Stimulated activated naive CD8-positive, alpha-beta T cell treated with anti-CD3 and anti-CD28 coated beads, Interleukin-15, Interleukin-2, amounts not matched to agents 100 ng/mL and 50 ng/mL, for 24 hours (primary cell): Measurements from ENCODE around the gene TEDC1.

Experiments
- H3K27ac Mint-ChIP-seq: one replicate; pipeline ENCODE4 v1.8.0; 2021; ENCODE audit warnings: mild to moderate bottlenecking, mixed read lengths
- H3K27me3 Mint-ChIP-seq: one replicate; pipeline ENCODE4 v1.8.0; 2021; ENCODE audit warnings: mixed read lengths
- H3K36me3 Mint-ChIP-seq: one replicate; pipeline ENCODE4 v1.8.0; 2021; ENCODE audit warnings: low read depth, mixed read lengths
- H3K4me1 Mint-ChIP-seq: one replicate; pipeline ENCODE4 v1.8.0; 2021; ENCODE audit warnings: low read depth, mixed read lengths
- H3K4me3 Mint-ChIP-seq: one replicate; pipeline ENCODE4 v1.8.0; 2021; ENCODE audit warnings: mild to moderate bottlenecking, mixed read lengths
- H3K9me3 Mint-ChIP-seq: one replicate; pipeline ENCODE4 v1.8.0; 2021; ENCODE audit warnings: mixed read lengths

The TEDC1 gene, protein sequence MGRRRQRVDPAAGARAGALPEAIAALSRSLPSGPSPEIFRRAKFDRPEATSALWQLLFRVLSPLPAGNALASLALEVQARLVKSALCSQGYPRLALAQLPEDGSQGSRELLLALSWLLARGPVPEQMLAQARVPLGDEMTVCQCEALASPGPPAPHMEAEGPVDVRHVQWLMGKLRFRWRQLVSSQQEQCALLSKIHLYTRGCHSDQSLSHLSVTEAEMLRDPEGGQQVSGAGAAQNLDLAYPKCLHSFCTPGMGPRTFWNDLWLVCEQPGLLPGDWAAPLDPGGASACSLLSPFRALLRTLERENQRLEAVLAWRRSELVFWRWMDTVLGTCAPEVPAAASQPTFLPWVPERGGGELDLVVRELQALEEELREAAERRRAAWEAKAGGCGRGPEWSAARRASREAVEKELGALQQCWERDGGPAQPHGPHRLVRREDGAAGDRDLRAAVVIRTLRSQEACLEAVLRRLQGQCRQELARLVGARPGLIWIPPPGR

DNA sequence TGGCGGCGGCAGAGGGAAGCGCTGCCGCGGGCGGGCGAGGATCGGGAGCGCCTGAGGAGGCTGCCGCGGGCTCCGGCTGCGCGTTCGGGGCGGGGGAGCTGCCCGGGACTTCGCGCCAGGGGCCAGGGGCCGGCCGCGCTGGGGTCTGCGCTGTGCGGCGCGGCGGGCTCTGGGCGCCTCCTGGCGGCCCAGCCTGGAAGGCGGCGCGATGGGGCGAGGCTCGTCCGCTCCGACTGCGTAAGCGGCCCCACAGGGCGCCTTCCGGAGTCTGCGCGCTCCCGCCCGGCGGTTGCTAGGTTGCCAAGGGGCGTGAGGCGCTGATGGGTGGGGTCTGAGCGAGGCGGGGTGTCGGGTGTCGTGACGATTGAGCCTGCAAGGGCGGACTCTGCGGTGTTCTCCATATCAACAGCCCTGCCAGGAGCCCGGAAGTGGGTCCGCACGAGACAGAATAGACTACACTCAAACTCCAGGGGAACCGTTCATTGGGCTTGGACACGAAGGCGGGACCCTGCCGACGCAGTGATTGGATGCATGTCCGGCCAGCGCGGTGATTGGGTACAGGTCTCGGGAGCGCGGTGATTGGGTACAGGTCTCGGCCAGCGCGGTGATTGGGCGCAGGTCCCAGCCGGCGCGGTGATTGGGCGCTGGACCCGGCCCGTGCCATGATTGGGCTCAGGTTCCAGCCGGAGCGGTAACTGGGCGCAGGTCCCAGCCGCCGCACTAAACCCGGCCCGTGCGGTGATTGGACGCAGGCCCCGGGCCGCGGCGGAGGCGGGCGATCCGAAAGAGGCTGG lies at the start of gene TEDC1:
TSS of gene TEDC1 (plus strand) at position 675 of the 794 bp plus-strand sequence. CDS start 130 bp downstream, outside the sequence.
- H3K4me3 Mint-ChIP-seq: peak within 1 kb of the TSS; percentile 84
- H3K27ac Mint-ChIP-seq: peak within 1 kb of the TSS; percentile 87
- no peaks in the 10 kb centered on the region for H3K9me3 Mint-ChIP-seq
- H3K27me3 Mint-ChIP-seq: no peaks in the 10 kb centered on the region
- H3K4me1 Mint-ChIP-seq: peaks cover 23% of the 10 kb centered on the region
- H3K36me3 Mint-ChIP-seq: no peaks in the 10 kb centered on the region

DNA sequence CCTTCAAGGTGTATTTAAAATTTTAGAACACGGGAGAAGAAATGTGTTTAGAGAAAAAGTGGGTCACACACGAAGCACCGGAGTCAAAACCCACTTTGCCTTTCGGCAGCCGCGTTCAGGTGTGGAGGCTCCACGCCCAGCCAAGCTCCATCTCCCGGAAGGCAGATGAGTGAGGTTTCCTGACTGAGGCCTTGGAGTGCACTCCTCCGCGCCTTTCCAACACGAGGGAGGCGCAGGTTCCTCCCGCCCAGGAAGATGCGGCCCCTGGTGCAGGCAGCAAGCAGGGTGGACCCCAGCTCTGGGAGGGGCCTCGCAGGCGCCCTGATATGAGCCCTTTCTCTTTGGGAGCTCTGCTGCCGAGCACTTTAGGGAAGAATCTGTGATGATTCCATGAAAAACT lies 48.9 kb upstream of the TEDC1 start:
- Mint-ChIP-seq H3K4me3 (no peak overlapping the region), H3K27ac (no peak overlapping the region), H3K36me3 (peaks cover 11% of the 10 kb centered on the region), H3K27me3 (no peaks in the 10 kb centered on the region), H3K9me3 (no peaks in the 10 kb centered on the region), H3K4me1 (no peaks in the 10 kb centered on the region)

DNA sequence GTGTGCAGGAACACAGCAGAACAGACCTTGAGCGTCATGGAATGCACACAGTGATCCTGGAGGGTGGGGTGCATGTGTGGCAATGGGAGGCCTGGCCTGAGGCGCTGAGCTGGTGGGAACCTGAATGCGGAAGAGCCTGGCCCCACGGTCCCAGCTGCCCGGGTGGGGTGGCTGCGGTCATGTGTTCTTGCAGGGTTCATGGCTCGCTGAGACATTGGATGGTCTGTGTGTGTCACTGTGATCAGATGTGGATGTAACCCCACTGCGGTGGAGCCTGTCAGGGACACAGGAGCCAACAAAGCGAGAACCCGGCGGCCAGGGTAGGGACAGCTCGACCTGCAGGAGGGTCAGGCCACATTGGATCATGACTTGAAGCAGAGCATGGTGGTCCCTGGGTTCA lies 48.2 kb upstream of the TEDC1 start:
- Mint-ChIP-seq H3K27me3 (no peaks in the 10 kb centered on the region), H3K9me3 (no peaks in the 10 kb centered on the region), H3K4me3 (no peak overlapping the region)

DNA sequence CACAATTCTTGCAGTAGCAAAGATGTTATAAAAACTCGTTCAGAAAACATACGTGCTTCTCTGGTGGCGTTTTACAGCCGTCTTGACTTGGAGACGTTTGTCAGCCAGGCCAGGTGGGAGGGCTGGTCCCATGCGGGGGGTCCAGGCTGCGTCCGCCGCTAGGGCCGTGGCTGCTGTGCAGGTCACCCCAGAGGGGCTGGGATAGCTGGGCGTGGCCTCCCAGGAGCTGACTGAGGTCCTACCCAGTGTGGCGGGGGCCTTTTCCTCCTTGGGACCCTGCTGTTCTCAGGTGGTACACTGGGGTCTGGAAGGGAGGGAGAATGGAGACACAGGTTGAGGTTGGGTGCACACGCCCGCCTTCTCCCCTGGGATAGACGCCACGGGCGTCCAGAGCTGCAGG lies 46.2 kb upstream of the TEDC1 start:
- H3K27me3 Mint-ChIP-seq: no peaks in the 10 kb centered on the region
- no peak overlapping the region for H3K4me3 Mint-ChIP-seq
- no peaks in the 10 kb centered on the region for H3K9me3 Mint-ChIP-seq
- peaks cover 11% of the 10 kb centered on the region for H3K36me3 Mint-ChIP-seq
- H3K4me1 Mint-ChIP-seq: no peaks in the 10 kb centered on the region
- no peak overlapping the region for H3K27ac Mint-ChIP-seq

More for the DNA sequence above, 48.2 kb upstream of the TEDC1 start:
- Mint-ChIP-seq H3K36me3 (peaks cover 11% of the 10 kb centered on the region), H3K27ac (no peak overlapping the region), H3K4me1 (no peaks in the 10 kb centered on the region)

DNA sequence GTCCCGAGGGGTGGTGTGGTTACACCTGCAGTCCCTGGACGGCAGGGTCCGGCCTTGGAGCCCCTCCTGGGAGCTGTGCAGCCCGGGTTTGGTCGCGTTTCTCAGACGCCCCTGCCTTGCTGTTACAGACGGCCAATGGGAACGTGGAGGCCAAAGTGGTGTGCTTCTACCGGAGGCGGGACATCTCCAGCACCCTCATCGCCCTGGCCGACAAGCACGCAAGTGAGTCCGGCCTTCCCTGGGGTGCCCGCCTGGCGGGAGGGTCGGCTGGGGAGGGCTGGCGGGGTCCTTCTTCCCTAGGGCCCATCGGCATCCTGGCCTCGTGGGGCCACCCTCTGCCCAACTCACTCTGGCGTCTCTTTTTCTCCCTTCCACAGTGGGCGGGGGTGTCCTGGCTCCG lies 45.8 kb upstream of the TEDC1 start:
- Mint-ChIP-seq H3K36me3 (peaks cover 11% of the 10 kb centered on the region), H3K4me1 (no peaks in the 10 kb centered on the region), H3K4me3 (no peak overlapping the region), H3K27me3 (no peaks in the 10 kb centered on the region), H3K27ac (no peak overlapping the region), H3K9me3 (no peaks in the 10 kb centered on the region)

DNA sequence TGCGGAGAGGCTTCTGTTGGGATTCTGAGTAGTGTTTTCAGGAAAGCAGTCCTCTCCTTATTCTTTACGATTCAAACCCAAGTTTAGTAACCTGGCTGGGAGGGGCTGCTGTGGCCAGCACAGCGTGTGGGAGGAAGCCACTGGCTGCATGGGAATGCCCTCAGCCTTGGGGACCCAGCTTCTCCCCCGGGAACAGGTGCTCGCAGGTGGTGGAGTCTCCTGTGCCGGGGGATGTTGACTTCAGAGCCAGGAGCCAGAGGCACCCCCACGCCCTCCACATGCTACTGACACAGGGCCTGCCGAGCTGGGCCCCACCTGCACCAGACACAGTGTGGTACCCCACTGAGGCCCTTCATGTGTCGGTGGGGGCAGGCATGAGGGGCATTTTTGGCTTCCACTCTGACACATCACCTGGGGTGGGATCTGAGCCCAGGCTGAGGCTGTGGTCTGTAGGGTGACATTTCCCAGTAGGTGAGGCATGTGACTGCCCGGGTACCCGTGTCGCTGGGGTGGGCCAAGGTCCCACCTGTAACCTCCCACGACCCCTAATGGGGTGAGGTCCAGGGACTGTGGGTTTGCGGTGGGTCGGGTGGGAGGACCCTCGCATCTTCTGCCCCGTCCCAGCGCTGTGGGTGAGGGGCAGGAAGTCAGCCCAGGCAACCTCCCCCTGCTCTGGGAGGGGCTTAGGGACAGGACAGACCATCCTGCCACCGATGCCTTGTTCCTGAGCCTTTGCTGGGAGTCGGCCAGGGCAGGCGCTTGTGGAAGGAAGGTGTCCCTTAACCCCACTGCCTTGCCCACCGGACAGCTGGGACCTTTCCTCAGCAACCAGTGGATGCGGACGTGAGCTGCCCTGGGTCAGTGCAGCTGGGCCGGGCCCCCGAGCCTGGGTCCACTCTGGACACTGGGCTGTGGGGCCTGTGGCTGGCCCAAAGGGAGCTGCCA lies 44.9 kb upstream of the TEDC1 start:
- H3K4me3 Mint-ChIP-seq: no peak overlapping the region
- H3K36me3 Mint-ChIP-seq: peaks cover 11% of the 10 kb centered on the region
- no peaks in the 10 kb centered on the region for H3K27me3 Mint-ChIP-seq
- H3K27ac Mint-ChIP-seq: no peak overlapping the region
- no peaks in the 10 kb centered on the region for H3K4me1 Mint-ChIP-seq
- H3K9me3 Mint-ChIP-seq: no peaks in the 10 kb centered on the region

DNA sequence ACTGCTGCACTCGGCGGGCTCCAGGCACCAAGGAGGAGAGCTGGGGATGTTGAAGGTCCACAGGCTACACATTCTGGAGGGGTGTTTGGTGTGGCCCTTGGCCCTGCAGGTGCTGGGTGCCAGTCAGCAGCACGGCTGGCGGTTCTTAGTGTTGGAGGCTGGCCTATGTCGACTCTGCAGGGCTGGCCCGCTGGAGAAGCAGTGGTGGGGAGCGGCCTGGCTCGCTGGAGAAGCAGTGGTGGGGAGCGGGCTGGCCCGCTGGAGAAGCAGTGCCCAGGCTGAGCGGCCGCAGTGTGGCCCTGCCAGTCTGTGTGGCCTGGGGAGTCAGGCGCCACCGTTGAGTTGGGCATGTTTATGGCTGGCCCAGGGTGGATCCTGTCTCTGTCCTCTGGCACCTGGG lies 44.1 kb upstream of the TEDC1 start:
- H3K27me3 Mint-ChIP-seq: no peaks in the 10 kb centered on the region
- H3K36me3 Mint-ChIP-seq: peaks cover 8% of the 10 kb centered on the region
- H3K9me3 Mint-ChIP-seq: no peaks in the 10 kb centered on the region
- H3K4me1 Mint-ChIP-seq: no peaks in the 10 kb centered on the region
- no peak overlapping the region for H3K4me3 Mint-ChIP-seq
- no peak overlapping the region for H3K27ac Mint-ChIP-seq

DNA sequence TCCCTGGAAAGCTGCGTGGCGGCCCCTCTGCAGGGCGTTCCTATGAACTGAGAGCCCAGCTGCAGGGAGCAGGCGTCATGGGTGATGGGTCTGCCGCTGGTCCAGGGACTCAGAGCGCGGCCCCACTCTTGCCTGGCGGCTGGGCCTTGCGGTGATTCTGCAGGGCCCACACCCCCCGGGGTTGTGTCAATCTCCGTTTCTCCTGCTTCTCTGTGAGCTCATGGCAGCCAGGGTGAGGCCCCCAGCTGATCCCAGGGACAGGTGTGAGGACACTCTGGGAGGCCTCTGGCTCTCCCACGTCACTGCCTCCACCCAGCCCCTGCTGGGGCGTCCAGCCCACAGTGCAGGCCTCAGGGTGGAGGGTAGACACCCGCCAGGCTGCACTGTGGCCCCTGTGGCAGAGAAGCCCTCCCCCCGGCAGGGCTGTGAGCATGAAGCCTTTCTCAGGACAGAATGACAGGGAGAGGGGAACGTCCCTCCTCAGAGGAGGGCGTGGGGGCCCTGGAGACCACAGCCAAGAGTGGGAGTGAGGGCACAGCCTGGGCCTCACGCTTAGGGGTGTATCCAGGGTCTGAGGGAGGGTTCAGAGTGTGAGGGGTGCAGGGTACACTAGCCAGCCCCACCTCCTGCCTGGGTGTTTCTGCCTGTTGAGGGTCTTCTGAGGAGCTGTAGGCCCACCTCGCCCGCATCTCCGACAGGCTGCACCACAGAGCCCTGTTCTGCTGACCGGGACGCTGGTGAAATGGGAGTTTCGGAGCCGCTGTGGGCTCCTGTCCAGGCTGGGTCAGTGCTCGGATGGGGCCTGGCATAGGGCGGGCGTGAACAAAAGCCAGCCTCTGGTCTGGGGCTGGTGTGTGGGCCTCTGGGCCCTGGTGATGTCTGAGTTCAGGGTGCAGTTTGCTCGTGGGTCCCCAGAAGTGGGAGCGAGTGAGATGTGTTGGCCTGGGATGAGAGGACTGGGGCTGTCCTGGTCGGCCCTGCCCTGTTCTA lies 43.1 kb upstream of the TEDC1 start:
- Mint-ChIP-seq H3K27ac (no peak overlapping the region), H3K4me3 (no peak overlapping the region), H3K4me1 (no peaks in the 10 kb centered on the region), H3K36me3 (peaks cover 9% of the 10 kb centered on the region), H3K27me3 (no peaks in the 10 kb centered on the region), H3K9me3 (no peaks in the 10 kb centered on the region)

DNA sequence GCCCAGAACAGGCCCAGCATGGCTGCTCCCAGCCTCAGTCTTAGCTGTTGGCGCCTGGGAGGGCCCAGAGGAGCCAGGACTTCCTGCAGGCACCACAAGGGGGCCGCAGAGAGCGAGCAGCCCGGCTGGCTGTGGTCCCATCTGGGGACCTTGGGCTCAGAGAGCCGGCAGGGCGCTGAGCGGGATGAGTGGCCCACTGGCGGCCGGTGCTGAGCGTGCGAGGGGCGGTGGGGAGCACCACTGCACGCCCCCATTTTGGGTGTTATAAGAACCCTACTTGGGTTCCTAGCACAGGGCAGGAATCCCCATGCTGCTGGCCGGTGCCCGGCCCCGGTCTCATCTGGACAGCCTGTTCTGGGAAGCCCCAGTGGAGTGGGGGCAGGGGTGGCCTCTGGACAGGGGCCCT lies 42.3 kb upstream of the TEDC1 start:
- Mint-ChIP-seq H3K36me3 (peaks cover 9% of the 10 kb centered on the region), H3K27me3 (no peaks in the 10 kb centered on the region)

DNA sequence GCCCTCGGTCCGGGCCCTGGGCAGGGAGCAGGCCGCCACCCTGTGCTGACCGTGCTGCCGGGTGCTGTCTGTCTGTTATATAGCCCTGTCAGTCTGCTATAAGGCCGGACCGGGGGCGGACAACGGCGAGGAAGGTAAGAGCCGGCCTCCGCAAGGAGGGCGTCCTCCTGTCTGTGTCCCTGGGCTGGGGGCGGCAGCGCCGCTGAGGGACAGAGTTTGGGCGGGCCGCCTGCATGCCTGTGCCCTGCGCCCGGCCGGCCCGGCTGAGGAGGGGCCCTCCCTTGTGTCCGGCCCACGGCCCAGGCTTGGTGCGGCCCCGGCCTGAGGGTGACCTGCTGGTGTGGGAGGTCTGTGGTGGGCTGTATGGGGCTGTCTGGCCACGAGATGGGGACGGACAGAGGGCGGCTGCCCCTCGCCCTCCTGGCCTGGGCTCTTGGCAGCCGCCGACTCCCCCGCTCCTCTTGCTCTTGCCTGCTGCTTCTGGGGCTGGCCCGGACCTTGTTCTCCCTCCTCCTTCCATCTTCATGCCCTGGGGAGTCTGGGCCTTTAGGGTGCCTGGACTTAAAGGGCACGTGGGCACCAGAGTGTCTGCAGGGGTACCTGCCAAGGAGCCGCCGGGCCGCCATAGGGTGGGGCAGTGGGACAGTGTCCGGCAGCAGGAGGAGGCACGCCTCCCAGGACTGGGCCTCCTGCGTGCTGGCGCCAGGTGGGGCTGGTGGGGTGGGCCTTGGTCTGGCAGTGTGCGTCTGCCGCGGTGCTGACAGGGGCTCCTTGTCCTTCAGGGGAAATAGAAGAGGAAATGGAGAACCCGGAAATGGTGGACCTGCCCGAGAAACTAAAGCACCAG lies 41.5 kb upstream of the TEDC1 start:
- no peaks in the 10 kb centered on the region for H3K4me1 Mint-ChIP-seq
- H3K27ac Mint-ChIP-seq: no peak overlapping the region
- no peaks in the 10 kb centered on the region for H3K9me3 Mint-ChIP-seq
- no peak overlapping the region for H3K4me3 Mint-ChIP-seq
- H3K36me3 Mint-ChIP-seq: peaks cover 16% of the 10 kb centered on the region
- no peaks in the 10 kb centered on the region for H3K27me3 Mint-ChIP-seq

More for the DNA sequence above, 42.3 kb upstream of the TEDC1 start:
- Mint-ChIP-seq H3K4me1 (no peaks in the 10 kb centered on the region), H3K4me3 (no peak overlapping the region), H3K9me3 (no peaks in the 10 kb centered on the region), H3K27ac (no peak overlapping the region)

DNA sequence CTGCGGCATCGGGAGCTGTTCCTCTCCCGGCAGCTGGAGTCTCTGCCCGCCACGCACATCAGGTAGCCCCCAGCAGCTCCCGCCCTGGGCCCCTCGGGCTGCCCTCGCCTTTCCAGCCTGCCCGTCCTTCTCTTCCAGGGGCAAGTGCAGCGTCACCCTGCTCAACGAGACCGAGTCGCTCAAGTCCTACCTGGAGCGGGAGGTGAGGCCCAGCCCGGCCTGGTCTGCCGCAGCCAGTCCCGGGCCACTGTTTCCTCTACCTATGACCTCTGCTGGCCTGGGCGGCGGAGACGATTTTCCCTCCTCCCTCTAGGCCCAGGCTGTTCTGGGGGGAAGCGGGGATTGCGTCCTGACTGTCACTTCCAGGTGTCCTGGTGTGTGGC lies 40.9 kb upstream of the TEDC1 start:
- H3K27me3 Mint-ChIP-seq: no peaks in the 10 kb centered on the region
- no peaks in the 10 kb centered on the region for H3K4me1 Mint-ChIP-seq
- no peak overlapping the region for H3K4me3 Mint-ChIP-seq
- no peak overlapping the region for H3K27ac Mint-ChIP-seq
- peaks cover 16% of the 10 kb centered on the region for H3K36me3 Mint-ChIP-seq
- H3K9me3 Mint-ChIP-seq: no peaks in the 10 kb centered on the region

DNA sequence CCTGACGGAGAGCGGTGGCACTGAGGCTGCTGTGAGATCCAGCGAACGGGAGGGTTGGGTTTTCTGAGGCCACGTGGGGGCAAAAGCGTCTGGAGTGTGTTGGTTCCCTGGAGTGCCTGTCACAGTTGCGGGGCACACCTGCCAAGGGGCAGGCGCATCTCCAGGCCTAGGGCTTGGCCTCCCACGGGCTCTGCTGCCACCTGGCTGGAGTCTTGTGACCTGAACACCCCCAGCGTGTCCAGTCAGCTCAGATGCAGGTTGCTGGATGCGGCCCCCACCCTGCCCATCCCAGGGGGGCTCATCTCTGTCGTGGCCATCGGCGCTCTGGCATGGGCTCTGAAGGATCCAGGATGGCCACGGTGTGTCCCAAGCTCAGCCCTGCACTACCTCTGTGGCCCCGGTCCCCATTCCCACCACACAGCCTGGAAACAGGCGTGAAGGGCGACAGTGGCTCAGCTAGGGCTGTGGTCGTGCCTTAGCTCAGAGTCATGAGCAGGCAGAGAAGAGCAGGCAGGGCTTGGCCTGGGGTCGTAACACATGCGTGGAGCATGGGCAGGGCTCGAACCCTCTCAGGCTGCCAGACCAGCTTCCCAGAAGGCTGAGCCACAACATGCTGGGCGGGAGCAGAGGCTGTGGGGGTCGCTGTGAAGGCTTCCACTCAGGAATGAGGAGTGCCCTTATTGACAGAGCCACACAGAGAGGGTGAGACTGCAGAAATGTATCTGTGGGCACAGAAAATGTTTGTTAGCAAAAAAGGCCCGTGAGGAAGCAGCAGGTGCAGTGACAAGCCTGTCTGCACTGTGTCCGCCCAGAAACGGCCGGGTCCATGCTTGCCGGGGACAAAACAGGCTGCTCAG lies 40.0 kb upstream of the TEDC1 start:
- no peaks in the 10 kb centered on the region for H3K27me3 Mint-ChIP-seq
- H3K9me3 Mint-ChIP-seq: no peaks in the 10 kb centered on the region
- H3K4me3 Mint-ChIP-seq: no peak overlapping the region
- no peaks in the 10 kb centered on the region for H3K4me1 Mint-ChIP-seq
- no peak overlapping the region for H3K27ac Mint-ChIP-seq
- H3K36me3 Mint-ChIP-seq: peaks cover 21% of the 10 kb centered on the region
